VCaP (cell line): ENCODE measurements around the gene CREBBP.
"Not testable (repeated sequence)": the region's sequence is repeated elsewhere in the genome, so short reads cannot be mapped to it uniquely, and the experiment has no call there.

Experiments used
- H3K27ac ChIP-seq: fragments of 450-650 bp; 2 replicates; pipeline ENCODE4 v1.5.1; 2017
- CTCF ChIP-seq: fragments of 450-650 bp; conservative IDR thresholded peaks from 2 replicates; pipeline ENCODE4 v1.5.1; 2017; ENCODE audit warnings: mild to moderate bottlenecking, moderate library complexity

CREBBP gene

GRCh38 chr16:3880623-3881498, at the start of gene CREBBP:
Gene CREBBP (minus strand): TSS chr16:3880713. CDS start chr16:3879916, 797 bp downstream.
- H3K27ac ChIP-seq, result peak within 1 kb of the TSS; percentile 80

GRCh38 chr16:3927147-3927546, 46.6 kb upstream of the CREBBP start:
- not testable (repeated sequence) for H3K27ac ChIP-seq

More at GRCh38 chr16:3880623-3881498, at the start of gene CREBBP:
- TF ChIP-seq CTCF, result no peak

- TF ChIP-seq CTCF, result no peak
- H3K27ac ChIP-seq, result no peak overlapping the region
Observed at GRCh38 chr16:3924763-3925162, 44.2 kb upstream of the CREBBP start.

GRCh38 chr16:3922241-3922640, 41.7 kb upstream of the CREBBP start:
- H3K27ac ChIP-seq, result no peak overlapping the region
- TF ChIP-seq CTCF, result no peak

- TF ChIP-seq CTCF, result no peak
- H3K27ac ChIP-seq, result no peak overlapping the region
Observed at GRCh38 chr16:3920206-3920605, 39.7 kb upstream of the CREBBP start.

GRCh38 chr16:3919413-3919812, 38.9 kb upstream of the CREBBP start:
- no peak overlapping the region for H3K27ac ChIP-seq
- TF ChIP-seq CTCF, result no peak

- TF ChIP-seq CTCF, result no peak
- H3K27ac ChIP-seq, result no peak overlapping the region
Observed at GRCh38 chr16:3915426-3916260, 35.1 kb upstream of the CREBBP start.
